Measurements from ENCODE around the gene MMP1.

MMP1 gene

DNA sequence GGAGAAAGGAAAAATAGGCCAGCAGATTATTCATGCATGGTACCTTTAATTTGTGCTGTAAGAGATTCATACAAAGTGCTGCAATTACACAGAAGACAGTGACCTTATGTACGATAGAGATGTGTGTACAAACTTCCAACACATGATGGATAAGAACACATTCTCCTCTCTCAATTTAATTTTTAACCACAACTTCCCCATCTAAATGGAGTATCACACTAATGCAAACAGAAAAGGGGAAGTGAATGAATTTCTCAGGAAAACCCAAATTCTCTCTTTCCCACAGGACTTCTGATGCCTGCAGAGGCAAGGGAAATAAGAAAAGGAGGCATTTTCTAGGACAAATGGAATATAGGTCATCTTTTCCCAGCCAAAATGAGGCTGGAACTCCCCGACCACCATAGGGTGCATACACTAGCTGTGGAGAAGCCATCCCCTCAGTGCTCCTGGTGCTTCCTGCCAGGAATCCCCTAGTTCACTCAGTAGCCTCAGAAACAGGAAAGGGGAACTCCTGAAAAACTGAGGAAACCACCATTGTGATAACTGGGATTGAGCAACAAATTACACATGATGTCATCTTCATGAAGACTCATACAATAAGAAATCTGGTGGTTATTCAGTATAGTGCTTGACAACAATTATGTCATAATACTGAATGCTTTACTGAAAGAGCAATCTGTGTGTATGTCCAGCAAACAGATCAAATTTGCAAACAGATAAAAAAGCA, 40.0 kb downstream of the MMP1 start:
- no peak for DNase-seq

DNA sequence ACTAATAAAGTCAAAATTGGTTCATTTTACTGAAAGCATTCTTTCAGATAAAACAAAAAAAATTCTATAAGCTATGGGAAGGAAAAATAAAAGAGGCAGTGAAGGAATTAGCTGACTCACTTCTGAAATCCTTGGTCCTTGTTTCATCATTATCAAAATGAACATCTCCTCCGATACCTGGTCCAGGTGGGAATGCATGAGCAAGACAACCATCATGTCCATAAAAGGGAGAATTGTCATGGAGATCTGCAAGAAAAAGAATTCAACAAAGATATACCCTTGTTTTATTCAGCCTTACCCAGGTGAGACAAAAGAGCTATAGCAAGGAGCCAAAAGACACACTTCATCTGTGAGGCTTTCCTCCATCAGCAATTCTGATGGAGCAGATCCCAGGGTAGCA, 44.7 kb downstream of the MMP1 start:
- no peak for DNase-seq

DNA sequence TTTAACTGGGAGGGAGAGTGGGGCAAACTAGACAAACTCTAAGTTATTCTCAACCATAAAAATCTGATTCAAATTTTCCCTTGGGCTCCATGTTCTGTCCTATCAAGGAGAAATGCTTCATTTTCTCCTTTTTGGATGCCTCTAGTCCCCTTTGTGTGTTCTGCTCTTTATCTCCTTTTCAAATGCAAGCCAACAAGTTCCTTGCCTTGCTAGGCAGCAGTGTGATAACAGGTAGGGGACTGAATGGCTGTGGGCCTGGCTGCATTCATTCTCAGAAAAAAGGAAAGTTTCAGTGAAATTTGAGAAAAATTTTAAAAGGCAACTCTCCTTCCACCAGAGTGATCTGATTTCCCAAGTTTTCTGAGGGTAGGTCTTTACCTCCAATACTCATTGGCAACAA, 46.3 kb downstream of the MMP1 start:
- no peak for DNase-seq

DNA sequence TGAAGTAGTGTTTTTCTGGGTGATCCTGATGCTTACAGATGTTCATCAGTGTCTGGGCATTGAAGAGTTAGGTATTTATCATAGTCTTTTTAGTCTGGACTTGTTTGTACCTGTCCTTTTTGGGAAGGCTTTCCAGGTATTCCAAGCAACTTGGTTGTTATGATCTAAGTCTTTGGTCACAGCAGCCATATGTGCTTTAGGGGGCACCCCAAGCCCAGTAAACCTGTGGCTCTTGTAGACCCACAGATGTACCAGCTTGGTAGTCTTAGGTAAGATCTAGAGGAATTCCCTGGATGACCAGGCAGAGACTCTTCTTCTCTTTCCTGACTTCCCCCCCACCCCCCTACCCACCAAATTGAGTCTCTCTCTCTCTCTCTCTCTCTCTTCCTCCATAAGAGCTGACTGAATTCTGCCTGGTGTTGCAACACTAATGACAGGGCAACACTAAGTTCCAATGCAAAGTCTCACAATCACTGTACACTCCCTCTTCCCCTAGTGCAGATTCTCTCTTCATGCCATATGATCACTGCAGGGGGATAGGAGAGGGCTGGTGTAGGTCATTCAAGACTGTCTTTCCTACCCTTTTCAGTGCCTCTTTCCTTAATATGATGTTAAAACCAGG, 48.7 kb downstream of the MMP1 start:
- DNase-seq, result no peak

DNA sequence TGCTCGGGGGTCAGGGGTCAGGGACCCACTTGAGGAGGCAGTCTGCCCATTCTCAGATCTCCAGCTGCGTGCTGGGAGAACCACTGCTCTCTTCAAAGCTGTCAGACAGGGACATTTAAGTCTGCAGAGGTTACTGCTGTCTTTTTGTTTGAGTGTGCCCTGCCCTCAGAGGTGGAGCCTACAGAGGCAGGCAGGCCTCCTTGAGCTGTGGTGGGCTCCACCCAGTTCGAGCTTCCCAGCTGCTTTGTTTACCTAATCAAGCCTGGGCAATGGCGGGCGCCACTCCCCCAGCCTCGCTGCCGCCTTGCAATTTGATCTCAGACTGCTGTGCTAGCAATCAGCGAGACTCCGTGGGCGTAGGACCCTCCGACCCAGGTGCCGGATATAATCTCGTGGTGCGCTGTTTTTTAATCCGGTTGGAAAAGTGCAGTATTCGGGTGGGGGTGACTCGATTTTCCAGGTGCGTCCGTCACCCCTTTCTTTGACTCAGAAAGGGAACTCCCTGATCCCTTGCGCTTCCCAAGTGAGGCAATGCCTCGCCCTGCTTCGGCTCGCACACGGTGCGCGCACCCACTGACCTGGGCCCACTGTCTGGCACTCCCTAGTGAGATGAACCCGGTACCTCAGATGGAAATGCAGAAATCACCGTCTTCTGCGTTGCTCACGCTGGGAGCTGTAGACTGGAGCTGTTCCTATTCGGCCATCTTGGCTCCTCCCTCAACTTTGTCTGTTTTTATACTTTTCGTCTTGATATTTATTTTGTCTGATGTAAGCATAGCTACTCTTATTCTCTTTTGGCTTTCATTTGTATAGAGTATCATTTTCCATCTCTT, 51.0 kb downstream of the MMP1 start:
- peak; percentile 21 for DNase-seq
